NCI-H82 treated with DMSO at 0.1 percent for 48 hours (cell line): ENCODE measurements around the gene IP6K1.
"Not testable (repeated sequence)": the region's sequence is repeated elsewhere in the genome, so short reads cannot be mapped to it uniquely, and the experiment has no call there.

Source experiments
- DNase-seq: peaks from one replicate; lab custom pipeline; 2025; ENCODE audit not compliant: unreplicated experiment; lab: John Stamatoyannopoulos, UW

The IP6K1 gene

DNA sequence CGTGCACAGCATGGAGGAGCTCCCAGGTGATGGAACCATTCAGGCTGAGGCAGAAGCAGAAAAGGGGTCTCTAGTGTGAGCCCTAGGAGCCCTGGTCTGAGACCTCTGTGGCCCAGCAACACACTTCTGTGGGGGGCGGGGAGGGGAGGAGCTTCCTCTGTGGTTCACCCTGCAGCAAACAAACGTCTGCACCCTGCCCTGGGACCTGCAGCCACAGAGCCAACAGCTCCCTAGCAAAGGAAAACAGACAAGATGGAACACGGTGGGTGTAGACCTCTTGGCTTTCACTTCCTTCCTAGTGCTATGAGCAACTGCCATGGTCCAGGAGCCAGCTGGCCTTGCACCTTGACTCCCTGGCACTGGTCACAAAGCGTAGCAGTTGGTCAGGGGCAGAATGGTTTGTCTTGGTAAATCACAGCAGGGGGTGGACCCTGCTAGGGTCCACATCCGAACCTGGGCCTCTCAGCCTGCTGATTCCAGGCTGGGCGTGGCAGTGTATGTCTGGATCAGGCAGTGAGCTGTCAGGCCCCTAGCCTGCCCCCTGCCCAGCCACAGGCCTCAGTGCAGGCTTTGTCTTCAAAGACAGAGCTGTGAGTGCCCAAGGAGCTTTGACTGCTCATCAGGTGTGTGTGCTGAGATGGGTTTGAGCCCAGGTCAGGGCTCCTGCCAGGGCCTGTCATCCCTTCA is 73.6 kb downstream of the IP6K1 start:
- DNase-seq = no peak

DNA sequence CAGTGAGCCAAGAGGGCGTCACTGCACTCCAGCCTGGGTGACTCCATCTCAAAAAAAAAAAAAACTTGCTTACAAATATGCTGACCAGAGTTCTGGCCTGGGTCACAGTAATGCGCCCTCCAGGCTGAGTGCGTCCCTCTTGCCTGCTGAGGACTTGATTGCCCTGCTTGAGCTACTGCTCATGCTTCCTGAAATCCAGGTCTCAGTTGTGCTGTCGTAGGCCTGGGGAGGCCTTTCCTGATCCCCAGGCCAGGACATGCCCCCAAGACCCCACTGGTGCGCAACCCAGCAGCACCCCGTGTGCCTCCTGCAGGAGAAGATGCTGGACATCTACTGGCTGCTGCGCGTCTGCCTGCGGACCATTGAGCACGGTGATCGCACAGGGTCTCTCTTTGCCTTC is 74.2 kb downstream of the IP6K1 start:
- no peak for DNase-seq

DNA sequence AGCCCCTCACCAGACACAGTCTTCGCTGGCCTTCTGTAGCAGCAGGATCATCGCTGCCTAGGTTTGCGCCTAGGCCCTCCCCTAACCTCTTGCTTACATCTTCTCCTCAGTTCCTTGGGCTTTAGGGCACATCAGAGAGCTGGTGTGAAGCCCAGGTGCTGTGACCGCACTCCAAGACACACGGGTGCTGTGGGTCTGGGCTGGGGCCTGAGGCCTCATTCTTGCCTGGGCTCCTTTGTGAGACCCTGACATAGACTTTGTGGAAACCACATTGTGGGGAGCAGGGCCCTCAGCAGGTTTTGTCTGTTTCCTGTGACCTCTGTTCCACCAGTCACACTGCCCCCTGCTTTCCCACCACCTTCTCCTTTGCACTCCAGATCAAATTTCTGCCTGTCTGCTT is 74.9 kb downstream of the IP6K1 start:
- DNase-seq = no peak

DNA sequence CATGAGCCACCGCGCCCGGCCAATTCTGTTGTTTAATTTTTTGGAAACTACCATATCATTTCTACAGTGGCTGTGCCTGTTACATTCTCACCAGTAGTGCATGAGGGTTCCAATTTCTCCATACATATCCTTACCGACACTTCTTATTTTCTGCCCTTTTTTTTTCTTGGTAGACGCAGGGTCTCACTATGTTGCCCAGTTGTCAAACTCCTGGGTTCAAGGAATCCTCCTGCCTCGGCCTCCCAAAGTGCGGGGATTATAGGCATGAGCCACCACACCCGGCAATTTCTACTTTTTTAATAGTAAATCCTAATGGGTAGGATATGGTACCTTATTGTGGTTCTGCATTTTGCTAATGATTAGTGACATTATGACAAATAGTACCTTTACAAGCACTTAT is 76.5 kb downstream of the IP6K1 start:
- DNase-seq = no peak

DNA sequence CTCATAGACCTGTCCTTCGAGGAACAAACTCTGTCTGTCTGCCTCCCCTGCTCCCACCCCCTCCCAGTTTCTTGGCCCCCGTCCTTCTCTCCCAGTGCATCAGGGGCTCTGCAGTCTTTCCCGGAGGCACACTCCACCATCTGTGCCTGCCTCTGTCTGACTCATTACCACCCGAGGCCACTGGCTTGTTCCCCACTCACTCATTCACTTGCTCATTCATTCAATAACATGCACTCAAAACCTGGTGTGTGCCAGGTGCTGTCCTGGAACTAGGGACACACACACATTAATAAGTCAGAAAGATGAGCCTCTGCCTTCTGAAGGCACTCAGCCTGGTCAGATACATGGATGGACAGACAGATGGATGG is 79.2 kb downstream of the IP6K1 start:
- DNase-seq = no peak

DNA sequence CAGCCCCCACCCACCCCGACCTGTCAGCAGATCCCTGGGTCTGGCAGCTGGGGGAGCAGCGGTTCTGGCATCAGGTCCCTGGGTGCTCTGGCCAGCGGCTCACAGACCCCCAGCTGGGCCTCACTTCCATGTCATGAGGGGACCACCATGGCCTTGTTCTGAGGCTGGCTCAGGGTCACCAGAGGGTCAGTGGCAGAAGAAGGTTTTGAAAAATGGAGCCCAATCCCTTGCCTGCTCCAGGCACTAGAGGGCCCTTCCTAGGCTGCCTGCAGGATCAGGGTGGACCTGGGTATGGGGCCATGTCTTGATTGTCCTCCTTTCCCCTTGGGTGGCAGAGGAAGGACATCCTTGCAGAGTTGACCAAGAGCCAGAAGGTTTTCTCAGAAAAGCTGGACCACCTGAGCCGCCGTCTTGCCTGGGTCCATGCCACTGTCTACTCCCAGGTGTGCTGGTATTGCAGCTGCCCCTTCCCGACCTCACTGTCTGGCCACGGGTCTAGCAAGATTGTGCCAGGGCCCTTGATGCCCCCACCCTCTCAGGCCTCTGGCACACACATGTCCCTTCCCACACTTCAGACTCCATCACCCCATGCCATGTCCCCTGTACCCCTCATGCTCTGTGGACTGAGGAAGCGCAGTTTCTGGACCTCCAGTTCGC is 79.8 kb downstream of the IP6K1 start:
- DNase-seq = no peak

DNA sequence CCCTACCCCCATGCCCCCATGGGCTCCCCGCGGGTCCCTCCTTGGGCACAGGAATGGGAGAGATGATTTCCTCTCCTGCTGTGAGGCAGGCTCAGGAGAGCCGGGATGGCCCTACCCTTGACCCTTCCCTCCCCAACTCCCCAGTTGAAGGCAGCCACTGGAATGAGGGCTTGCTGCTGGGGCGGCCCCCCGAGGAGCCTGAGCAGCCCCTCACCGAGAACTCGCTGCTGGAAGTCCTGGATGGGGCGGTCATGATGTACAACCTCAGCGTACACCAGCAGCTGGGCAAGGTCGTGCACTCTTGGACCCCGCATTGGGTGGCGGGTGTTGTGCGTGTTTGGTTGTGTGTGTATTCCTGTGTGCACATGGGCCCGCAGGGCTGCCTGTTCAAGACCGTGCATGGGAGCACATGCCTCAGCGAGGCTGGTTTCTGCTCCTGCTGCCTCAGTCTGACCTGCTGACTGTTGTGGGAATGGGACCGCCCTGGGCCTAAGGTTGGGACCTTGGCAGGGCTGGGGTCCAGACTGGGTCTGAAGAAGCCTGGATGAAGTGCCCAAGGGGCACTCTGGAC is 80.9 kb downstream of the IP6K1 start:
- DNase-seq = no peak

DNA sequence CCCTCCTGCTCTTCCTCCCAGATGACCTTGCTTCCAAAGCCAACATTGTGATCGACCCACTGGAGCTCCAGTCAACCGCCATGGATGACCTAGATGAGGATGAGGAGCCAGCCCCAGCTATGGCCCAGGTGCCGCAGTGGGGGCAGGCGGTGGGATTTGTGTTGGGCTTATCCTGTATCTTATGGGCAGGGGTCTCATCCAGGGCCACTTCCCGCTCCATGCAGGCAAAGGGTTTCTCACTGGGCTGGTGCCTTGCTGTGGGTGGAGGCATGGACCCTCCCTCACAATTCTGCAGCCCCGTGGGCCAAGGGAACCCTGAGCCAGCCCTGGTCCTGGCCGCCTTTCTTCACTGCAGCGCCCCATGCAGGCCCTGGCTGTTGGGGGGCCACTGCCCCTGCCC is 81.7 kb downstream of the IP6K1 start:
- DNase-seq = no peak

DNA sequence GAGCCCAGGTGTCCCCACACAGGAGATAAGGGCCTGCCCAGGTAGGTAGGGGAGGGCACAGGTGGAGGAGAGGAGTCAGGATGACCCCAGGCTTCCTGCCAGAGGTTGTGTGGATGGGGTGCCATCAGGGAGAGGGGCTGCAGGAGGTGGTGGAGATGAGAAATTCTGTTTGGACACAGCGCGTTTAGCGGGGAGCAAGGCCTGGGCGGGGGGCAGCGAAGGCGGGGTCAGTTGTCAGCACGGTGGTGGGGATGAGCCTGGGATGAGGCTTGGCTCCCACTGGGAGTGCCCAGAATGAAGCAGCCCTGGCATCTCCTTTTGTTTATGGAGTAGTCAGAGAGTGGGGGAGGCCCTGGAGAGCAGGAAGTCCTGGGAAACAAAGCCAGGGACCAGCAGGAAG is 82.4 kb downstream of the IP6K1 start:
- no peak for DNase-seq

DNA sequence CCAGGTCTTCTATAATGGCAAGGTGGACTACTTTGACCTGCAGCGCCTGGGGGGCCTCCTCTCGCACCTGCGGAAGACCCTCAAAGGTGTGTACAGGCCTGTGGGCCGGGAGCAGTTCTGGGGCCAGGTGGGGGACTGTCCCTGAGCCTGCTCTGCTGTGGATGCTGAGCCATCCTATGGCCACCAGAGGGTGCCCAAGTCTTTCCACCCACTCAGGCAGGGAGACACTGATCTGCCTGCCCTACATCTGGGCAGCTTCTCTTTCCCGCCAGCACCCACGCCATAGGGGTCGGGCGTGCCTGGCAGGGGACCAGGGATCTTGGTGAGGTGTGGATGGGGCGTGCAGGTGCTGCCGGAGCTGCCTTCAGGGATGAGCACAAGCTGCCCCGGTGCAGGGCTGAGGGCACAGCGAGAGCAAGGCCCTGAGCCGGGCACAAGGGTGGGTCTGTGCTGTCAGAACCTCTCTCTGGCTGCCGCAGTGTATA is 82.9 kb downstream of the IP6K1 start:
- no peak for DNase-seq

DNA sequence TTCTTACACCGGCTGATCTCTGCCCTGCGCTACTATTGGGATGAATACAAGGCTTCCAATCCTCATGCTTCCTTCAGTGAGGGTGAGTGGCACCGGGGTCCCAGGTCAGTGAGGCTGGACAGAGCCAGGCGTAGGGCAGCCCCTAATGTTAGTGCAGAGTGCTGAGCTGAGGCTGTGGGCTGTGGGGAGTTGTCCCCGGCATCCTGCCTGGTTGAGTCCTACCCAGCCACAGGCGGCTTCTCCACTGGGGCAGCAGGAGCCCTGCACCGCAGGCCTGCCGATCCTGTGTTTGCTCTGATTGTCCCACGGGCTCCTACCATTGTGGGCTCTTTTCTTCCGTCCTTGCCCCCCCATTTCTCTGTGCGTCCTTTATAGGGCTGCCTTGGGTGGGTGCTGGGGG is 83.7 kb downstream of the IP6K1 start:
- no peak for DNase-seq

DNA sequence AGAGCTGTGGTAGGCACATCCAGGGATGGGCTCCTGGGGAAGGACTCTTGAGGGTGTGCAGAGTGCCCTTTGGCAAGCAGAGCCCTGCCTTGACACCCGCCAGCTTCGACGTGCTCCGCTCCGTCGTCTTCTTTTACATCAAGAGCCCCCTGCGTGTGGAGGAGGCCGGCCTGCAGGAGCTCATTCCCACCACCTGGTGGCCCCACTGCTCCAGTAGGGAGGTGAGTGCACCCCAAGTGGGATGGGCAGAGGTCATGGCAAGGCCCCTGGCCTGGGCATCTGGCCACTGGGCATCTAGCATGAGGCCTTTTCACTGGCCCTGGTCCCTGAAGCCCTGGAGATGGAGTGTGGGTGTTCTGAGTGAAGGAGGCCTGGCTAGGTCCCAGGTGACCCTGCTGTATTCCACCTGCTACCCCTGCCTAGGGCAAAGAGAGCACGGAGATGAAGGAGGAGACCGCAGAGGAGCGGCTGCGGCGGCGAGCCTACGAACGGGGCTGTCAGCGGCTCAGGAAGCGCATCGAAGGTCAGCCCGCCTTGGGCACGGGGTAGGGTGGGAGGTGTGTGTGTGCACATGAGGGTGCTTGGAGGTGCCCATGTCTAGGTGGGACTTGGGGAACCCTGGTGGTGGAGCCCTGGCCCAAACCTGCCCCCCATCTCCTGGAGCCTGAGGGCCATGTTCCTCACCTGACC is 84.8 kb downstream of the IP6K1 start:
- no peak for DNase-seq

DNA sequence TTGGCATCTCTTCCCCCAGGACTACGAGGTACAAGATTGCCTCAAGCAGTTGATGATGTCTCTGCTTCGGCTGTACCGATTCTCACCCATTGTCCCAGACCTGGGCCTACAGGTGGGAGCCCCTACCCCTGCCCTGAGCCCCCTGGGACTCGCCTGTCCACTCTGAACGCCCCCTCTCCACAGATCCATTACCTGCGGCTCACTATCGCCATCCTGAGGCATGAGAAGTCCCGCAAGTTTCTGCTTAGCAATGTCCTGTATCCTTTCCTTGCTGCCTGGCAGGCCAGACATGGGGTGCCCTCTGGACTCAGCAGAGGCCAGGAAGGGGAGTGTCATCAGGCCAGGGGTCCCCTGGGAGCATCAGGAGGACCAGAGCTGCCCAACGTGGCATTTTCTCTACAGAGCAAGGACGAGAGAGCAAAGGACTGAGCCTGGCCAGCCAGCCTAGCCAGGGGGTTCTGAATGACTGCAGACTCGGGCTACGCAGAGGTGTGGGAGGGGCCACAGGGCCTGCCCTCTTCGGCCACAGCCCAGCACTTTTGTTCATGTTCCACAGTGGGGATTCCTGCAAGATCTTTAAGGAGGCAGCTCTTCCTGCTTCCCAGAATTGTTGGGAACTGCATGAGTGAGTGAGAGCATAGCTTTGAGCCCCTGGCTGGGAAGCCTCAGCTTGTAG is 85.8 kb downstream of the IP6K1 start:
- DNase-seq = no peak

DNA sequence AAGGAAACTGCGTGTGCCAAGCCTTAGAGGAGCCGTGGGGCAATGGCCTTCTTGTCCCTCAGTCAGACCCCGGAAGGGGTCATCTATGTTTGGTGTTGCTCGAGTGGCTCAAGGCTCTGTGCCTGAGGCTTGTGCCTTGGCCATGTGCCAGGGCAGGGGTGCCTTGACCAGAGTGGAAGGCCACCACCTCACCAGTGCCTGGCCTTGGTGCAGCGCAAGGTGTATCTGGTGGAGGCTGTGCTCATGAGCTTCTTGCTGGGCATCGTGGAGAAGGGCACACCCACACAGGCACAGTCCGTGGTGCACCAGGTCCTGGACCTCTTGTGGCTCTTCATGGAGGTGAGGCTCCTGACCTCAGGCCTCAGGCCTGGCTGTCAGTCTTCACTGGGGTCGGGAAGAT is 86.3 kb downstream of the IP6K1 start:
- DNase-seq = no peak

DNA sequence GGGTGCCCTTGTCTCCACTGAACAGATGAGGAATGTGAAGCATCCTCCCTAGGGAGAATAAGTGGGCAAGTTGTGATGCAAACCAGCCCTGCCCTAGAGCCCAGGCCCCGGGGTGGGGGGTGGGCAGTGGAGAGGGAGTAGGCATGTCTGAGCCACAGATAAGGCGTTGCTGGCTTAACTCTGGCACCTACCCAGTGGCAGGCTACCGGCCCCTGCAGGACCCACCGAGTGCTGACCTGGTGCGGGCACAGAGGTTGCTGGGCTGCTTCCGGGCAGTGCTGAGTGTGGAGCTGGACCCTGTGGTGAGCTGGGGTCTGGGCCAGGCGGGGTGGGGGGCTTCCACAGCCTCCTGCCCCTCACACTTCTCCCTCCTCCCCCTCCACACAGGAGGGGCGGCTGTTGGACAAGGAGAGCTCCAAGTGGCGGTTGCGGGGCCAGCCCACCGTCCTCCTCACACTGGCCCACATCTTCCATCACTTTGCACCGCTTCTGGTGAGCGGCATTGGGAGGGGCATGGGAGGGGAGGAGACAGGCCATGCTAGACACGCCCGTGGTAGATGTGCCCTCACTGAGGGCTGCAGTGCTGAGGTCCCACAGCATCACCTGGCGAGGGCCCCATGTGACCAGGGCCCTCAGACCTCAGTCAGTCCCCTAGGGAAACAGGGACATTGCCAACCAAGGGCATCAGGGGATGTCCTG is 86.9 kb downstream of the IP6K1 start:
- DNase-seq = no peak

DNA sequence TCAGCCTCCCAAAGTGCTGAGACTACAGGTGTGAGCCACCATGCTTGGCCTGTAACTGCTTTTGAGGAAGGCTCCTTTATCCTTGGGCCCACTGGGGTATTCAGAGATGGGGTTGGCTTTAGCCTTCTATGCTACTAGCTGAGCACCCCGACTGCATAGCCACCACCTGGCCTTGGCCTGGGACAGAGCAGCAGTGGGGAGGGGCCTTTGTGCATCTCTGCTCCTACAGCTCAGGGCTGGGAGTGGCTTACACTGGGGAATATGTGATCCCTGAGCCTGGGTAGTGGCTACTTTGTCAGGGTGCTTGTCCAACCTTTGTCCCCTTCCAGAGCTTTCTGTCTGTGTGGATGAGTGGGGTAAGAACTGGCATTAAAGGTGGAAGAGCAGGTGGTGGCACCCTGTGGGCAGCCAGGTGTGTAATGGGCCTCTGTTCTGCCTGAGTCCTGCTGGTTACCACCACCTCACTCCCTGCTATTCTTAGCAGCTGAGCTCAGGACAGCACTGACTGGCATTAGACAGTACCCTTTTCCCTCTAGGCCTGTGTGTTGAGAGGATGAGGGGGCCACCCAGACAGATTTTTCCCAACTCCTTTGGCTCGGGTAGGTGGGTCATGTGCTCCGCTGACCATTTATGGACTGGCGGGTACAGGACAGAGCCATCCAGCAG is 90.9 kb downstream of the IP6K1 start:
- DNase-seq = not testable (repeated sequence)

DNA sequence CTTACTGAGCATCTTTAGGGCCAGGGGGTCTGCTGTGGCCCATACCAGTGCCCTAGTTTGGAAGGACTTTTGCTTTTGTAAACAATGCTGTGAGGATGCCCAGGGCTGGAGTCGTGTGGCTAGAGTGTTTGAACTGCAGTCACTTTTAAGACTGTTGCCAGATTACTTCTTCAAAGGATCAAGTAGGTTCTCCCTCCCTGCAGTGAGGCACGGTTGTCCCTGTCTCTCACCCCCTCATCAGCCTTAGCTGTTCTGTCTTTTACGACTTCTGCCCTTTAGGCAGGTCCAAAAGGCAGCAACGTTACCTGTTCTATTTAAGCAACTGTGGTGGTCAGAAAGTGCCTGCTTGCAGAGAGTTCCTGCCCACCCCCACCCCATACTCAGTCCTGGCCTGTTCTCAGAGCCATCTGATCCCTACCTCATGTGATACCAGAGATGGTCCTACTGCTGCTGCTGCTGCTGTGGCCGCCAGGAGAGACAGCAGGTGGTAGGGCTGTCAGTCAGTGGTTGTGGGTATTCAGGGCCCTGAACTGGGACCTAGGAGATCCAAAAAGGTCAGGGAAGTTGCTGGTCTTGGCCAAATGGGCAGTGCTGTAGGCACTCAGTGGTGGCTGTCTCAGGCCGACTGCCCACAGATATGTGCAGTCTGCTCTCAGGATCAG is 91.8 kb downstream of the IP6K1 start:
- not testable (repeated sequence) for DNase-seq

DNA sequence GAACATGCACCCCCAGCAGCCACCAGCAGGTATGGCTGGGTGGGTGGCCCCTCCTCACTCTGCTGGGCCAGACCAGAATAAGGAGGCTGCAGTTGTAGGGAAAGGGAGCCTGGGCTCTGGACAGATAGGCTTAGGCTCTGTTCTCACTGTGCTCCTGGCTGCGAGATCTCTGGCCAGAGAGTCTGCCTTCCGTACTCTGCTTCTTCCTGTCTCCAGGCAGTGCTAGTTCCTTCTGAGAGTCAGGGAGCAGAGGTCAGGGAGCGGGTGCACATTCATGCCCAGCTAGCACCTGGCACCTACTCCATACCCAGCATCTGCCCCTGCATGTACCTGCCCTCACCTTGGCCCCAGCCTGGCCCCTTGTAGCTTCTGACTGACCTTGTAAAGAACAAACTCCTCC is 94.9 kb downstream of the IP6K1 start:
- DNase-seq = not testable (repeated sequence)

DNA sequence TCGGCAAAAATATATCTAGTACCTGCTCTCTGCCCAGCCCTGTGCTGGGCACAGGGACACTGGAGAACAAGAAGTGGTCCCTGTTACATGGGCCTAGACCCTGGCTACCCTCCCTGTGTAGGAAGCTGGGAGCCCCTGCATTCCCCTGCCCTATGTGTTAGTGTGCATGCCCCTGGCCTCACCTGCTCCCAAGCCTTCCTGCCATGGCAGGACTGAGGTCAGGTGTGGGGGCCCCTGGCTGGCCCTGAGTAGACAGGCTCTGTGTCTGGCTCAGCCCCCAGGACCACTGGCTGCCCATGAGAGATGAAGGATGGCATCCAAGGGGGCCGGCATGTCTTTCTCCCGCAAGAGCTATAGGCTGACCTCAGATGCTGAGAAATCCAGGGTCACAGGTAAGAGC is 95.5 kb downstream of the IP6K1 start:
- DNase-seq = not testable (repeated sequence)
